ENCODE results near the gene SFT2D1.

The SFT2D1 gene

GRCh38 chr6:166382933-166383801 is 40.8 kb upstream of the SFT2D1 start, which contains the start of gene MPC1:
TSS of gene MPC1 (minus strand) at chr6:166382940. CDS start at chr6:166382876, 64 bp downstream.
- peak within 1 kb of the TSS; percentile 74 for H3K4me3 ChIP-seq (ENCODE audit: low read length)
- DNase-seq (ENCODE audit: low read depth): peak; percentile 86
- TF ChIP-seq CTCF (conservative IDR thresholded peaks at IDR 0.05; ENCODE audit: low read depth, low read length): no peak

GRCh38 chr6:166382500-166382932 is 40.2 kb upstream of the SFT2D1 start:
- DNase-seq (ENCODE audit: low read depth): no peak
- peak overlapping the region; percentile 74 for H3K4me3 ChIP-seq (ENCODE audit: low read length)
- TF ChIP-seq CTCF (conservative IDR thresholded peaks at IDR 0.05; ENCODE audit: low read depth, low read length): no peak

- peak overlapping the region; percentile 74 for H3K4me3 ChIP-seq (ENCODE audit: low read length)
- no peak for DNase-seq (ENCODE audit: low read depth)
- peak; percentile 75 for TF ChIP-seq CTCF (conservative IDR thresholded peaks at IDR 0.05; ENCODE audit: low read depth, low read length)
These were observed 39.6 kb upstream of the SFT2D1 start for GRCh38 chr6:166381733-166382499.

GRCh38 chr6:166381381-166381732 is 39.0 kb upstream of the SFT2D1 start:
- H3K4me3 ChIP-seq (ENCODE audit: low read length): peak overlapping the region; percentile 74
- no peak for TF ChIP-seq CTCF (conservative IDR thresholded peaks at IDR 0.05; ENCODE audit: low read depth, low read length)
- DNase-seq (ENCODE audit: low read depth): no peak

GRCh38 chr6:166379800-166380199 is 37.5 kb upstream of the SFT2D1 start:
- no peak overlapping the region for H3K4me3 ChIP-seq (ENCODE audit: low read length)
- TF ChIP-seq CTCF (conservative IDR thresholded peaks at IDR 0.05; ENCODE audit: low read depth, low read length): no peak
- DNase-seq (ENCODE audit: low read depth): no peak

- H3K4me3 ChIP-seq (ENCODE audit: low read length): no peak overlapping the region
- DNase-seq (ENCODE audit: low read depth): no peak
- no peak for TF ChIP-seq CTCF (conservative IDR thresholded peaks at IDR 0.05; ENCODE audit: low read depth, low read length)
These were observed 36.8 kb upstream of the SFT2D1 start for GRCh38 chr6:166379103-166379586.

All from retinal pigment epithelial cell (primary cell).